Smooth muscle cell (in vitro differentiated cells): ENCODE measurements around the gene ATP8A2. TPM values are rescaled to one million over a fixed set of nuclear protein-coding genes. Genes with fewer than 3 reads are reported as not detected.
"Not testable (repeated sequence)": the region's sequence is repeated elsewhere in the genome, so short reads cannot be mapped to it uniquely, and the experiment has no call there.

Experiments
- DNase-seq: peaks from one replicate; lab custom pipeline; 2025; ENCODE audit not compliant: unreplicated experiment; lab: John Stamatoyannopoulos, UW
- H2AFZ ChIP-seq: fragments of 200-600 bp; sonication (generic); 2 replicates; pipeline ENCODE4 v1.6.0; 2016; ENCODE audit warnings: antibody characterized with exemption, low read depth, mild to moderate bottlenecking
- H3F3A ChIP-seq: fragments of 200-600 bp; sonication (generic); 2 replicates; pipeline ENCODE4 v1.6.0; 2017; ENCODE audit warnings: antibody characterized with exemption, low read depth
- H3K27ac ChIP-seq: fragments of 200-600 bp; sonication (generic); 2 replicates; pipeline ENCODE4 v1.5.1; 2016; ENCODE audit warnings: low read depth, mild to moderate bottlenecking
- H3K27me3 ChIP-seq: fragments of 200-600 bp; sonication (generic); 2 replicates; pipeline ENCODE4 v1.6.1; 2016; ENCODE audit warnings: low read depth, mild to moderate bottlenecking
- H3K36me3 ChIP-seq: fragments of 200-600 bp; sonication (generic); 2 replicates; pipeline ENCODE4 v1.5.1; 2016; ENCODE audit warnings: low read depth
- H3K4me1 ChIP-seq: fragments of 200-600 bp; sonication (generic); 2 replicates; pipeline ENCODE4 v1.5.1; 2016; ENCODE audit warnings: low read depth
- H3K4me2 ChIP-seq: fragments of 200-600 bp; sonication (generic); 2 replicates; pipeline ENCODE4 v1.6.0; 2016; ENCODE audit warnings: mild to moderate bottlenecking
- H3K4me3 ChIP-seq: fragments of 200-600 bp; sonication (generic); 2 replicates; pipeline ENCODE4 v1.5.1; 2016; ENCODE audit warnings: mild to moderate bottlenecking
- H3K79me2 ChIP-seq: fragments of 200-600 bp; sonication (generic); 2 replicates; pipeline ENCODE4 v1.6.0; 2016; ENCODE audit warnings: low read depth, mild to moderate bottlenecking
- H3K9ac ChIP-seq: fragments of 200-600 bp; sonication (generic); 2 replicates; pipeline ENCODE4 v1.6.0; 2016; ENCODE audit warnings: low read depth
- H3K9me3 ChIP-seq: fragments of 200-600 bp; sonication (generic); replicated peaks from 2 replicates; pipeline ENCODE4 v1.5.1; 2016; ENCODE audit warnings: low read depth
- H4K20me1 ChIP-seq: fragments of 200-600 bp; sonication (generic); 2 replicates; pipeline ENCODE4 v1.6.0; 2016; ENCODE audit warnings: low read depth
- CTCF ChIP-seq: fragments of 200-600 bp; sonication (generic); IDR thresholded peaks from 2 replicates; pipeline ENCODE4 v1.5.1; 2017; ENCODE audit warnings: borderline replicate concordance, mild to moderate bottlenecking, antibody characterized with exemption; ENCODE audit not compliant: insufficient read depth, poor library complexity, severe bottlenecking
- WGBS: methylation state at CpG from one replicate; pipeline ENCODE4 v1.1.7; 2016; ENCODE audit warnings: low lambda C conversion rate; 5-methylcytosine and 5-hydroxymethylcytosine counted together
- polyA plus RNA-seq: library from polyadenylated mRNA; unstranded; fragments of >200 nt; fragmentation: Nextera tagmentation; extraction: Ambion mirVana; gene quantifications from 2 replicates; pipeline ENCODE4 v1.2.1, GENCODE V29; 2016
- total RNA-seq: library from RNA; depleted of rRNA; stranded (reverse); fragments of >200 nt; gene quantifications from 2 replicates; pipeline ENCODE4 v1.2.3, GENCODE V29; 2014

The ATP8A2 gene
- total and polyA plus RNA-seq, 2 experiments from 2014 or later: under 0.01 to 0.06 TPM

- Histone ChIP-seq H3K4me1 (peaks cover 6% of the 10 kb centered on the region), H3K9me3 (no peaks in the 10 kb centered on the region), H3K4me2 (no peak overlapping the region), H4K20me1 (no peaks in the 10 kb centered on the region), H3K27me3 (no peaks in the 10 kb centered on the region), H3K4me3 (no peak overlapping the region), H3K79me2 (no peaks in the 10 kb centered on the region), H3F3A (no peaks in the 10 kb centered on the region), H2AFZ (no peak overlapping the region), H3K9ac (no peak overlapping the region), H3K36me3 (no peaks in the 10 kb centered on the region), H3K27ac (no peak overlapping the region)
- no peak for TF ChIP-seq CTCF
- no peak for DNase-seq
- WGBS: 78% methylated on average over 10 of the region's 10 CpGs
Observed at GRCh38 chr13:25819856-25820530, 448.2 kb downstream of the ATP8A2 start.

GRCh38 chr13:25821776-25822175, 450.0 kb downstream of the ATP8A2 start:
- Histone ChIP-seq H3K9me3 (no peaks in the 10 kb centered on the region), H2AFZ (no peak overlapping the region), H3K4me2 (no peak overlapping the region), H4K20me1 (no peaks in the 10 kb centered on the region), H3K27ac (no peak overlapping the region), H3K27me3 (no peaks in the 10 kb centered on the region), H3K4me3 (no peak overlapping the region), H3K4me1 (peaks cover 6% of the 10 kb centered on the region), H3K36me3 (no peaks in the 10 kb centered on the region), H3K79me2 (no peaks in the 10 kb centered on the region), H3K9ac (no peak overlapping the region), H3F3A (no peaks in the 10 kb centered on the region)
- DNase-seq: no peak
- TF ChIP-seq CTCF: no peak

GRCh38 chr13:25827221-25827620, 455.4 kb downstream of the ATP8A2 start:
- H3K9ac ChIP-seq, H3K27ac ChIP-seq, H3K27me3 ChIP-seq, DNase-seq, H3F3A ChIP-seq, H2AFZ ChIP-seq, H3K4me2 ChIP-seq, H3K36me3 ChIP-seq, H3K4me1 ChIP-seq, H3K4me3 ChIP-seq, H3K79me2 ChIP-seq, H4K20me1 ChIP-seq, H3K9me3 ChIP-seq: not testable (repeated sequence)
- 88% methylated on average over 9 of the region's 9 CpGs for WGBS

- no peak for TF ChIP-seq CTCF
- Histone ChIP-seq H3K27ac (no peak overlapping the region), H3K4me1 (no peaks in the 10 kb centered on the region), H3K9me3 (no peaks in the 10 kb centered on the region), H3K9ac (no peak overlapping the region), H3K4me2 (peak overlapping the region; percentile 0), H3K79me2 (no peaks in the 10 kb centered on the region), H3K36me3 (no peaks in the 10 kb centered on the region), H4K20me1 (no peaks in the 10 kb centered on the region), H3K27me3 (no peaks in the 10 kb centered on the region), H3F3A (no peaks in the 10 kb centered on the region), H2AFZ (no peak overlapping the region), H3K4me3 (no peak overlapping the region)
- WGBS: 60% methylated on average over 5 of the region's 5 CpGs
- DNase-seq: no peak
Observed at GRCh38 chr13:25827831-25828465, 456.2 kb downstream of the ATP8A2 start.
